Fibroblast of skin of scalp (primary cell): ENCODE data around the gene MACROD2.
"Not testable (repeated sequence)": the region's sequence is repeated elsewhere in the genome, so short reads cannot be mapped to it uniquely, and the experiment has no call there.

Source experiments
- DNase-seq: peaks from one replicate; pipeline ENCODE4 v3.0.0-alpha.2; 2013

The MACROD2 gene

GRCh38 chr20:14922503-14923267 is 927.4 kb downstream of the MACROD2 start:
- DNase-seq, result no peak

GRCh38 chr20:14924433-14924832 is 929.1 kb downstream of the MACROD2 start:
- DNase-seq, result no peak

GRCh38 chr20:14925300-14925699 is 930.0 kb downstream of the MACROD2 start:
- peak; percentile 72 for DNase-seq

- DNase-seq, result not testable (repeated sequence)
These were observed 931.1 kb downstream of the MACROD2 start for GRCh38 chr20:14926436-14926835.

GRCh38 chr20:14928083-14928482 is 932.8 kb downstream of the MACROD2 start:
- no peak for DNase-seq

- no peak for DNase-seq
These were observed 934.1 kb downstream of the MACROD2 start for GRCh38 chr20:14929388-14929787.

- no peak for DNase-seq
These were observed 936.7 kb downstream of the MACROD2 start for GRCh38 chr20:14932040-14932439.

- no peak for DNase-seq
These were observed 940.0 kb downstream of the MACROD2 start for GRCh38 chr20:14935285-14935684.

GRCh38 chr20:14937021-14937420 is 941.7 kb downstream of the MACROD2 start:
- no peak for DNase-seq

GRCh38 chr20:14937846-14938245 is 942.5 kb downstream of the MACROD2 start:
- no peak for DNase-seq

GRCh38 chr20:14947536-14947935 is 952.2 kb downstream of the MACROD2 start:
- DNase-seq, result no peak

- DNase-seq, result no peak
These were observed 952.6 kb downstream of the MACROD2 start for GRCh38 chr20:14947946-14948345.

- DNase-seq, result no peak
These were observed 953.1 kb downstream of the MACROD2 start for GRCh38 chr20:14948416-14948815.

- DNase-seq, result no peak
These were observed 955.3 kb downstream of the MACROD2 start for GRCh38 chr20:14950633-14951032.

GRCh38 chr20:14951105-14951504 is 955.8 kb downstream of the MACROD2 start:
- DNase-seq, result no peak

GRCh38 chr20:14951707-14952418 is 956.5 kb downstream of the MACROD2 start:
- DNase-seq, result peak; percentile 83

- no peak for DNase-seq
These were observed 958.4 kb downstream of the MACROD2 start for GRCh38 chr20:14953736-14954135.

- no peak for DNase-seq
These were observed 960.1 kb downstream of the MACROD2 start for GRCh38 chr20:14955399-14955798.

- no peak for DNase-seq
These were observed 960.7 kb downstream of the MACROD2 start for GRCh38 chr20:14956026-14956425.

GRCh38 chr20:14956538-14956937 is 961.2 kb downstream of the MACROD2 start:
- no peak for DNase-seq

GRCh38 chr20:14957402-14957801 is 962.1 kb downstream of the MACROD2 start:
- no peak for DNase-seq

GRCh38 chr20:14958626-14959025 is 963.3 kb downstream of the MACROD2 start:
- DNase-seq, result no peak

GRCh38 chr20:14959506-14960475 is 964.5 kb downstream of the MACROD2 start:
- DNase-seq, result peak; percentile 12
